HepG2 (cell line): ENCODE measurements around the gene ADGRG6. TPM values are rescaled to one million over a fixed set of nuclear protein-coding genes. Genes with fewer than 3 reads are reported as not detected.

Experiments used
- FOSL1 ChIP-seq: sonication (generic); formaldehyde crosslinking; IDR thresholded peaks from 2 replicates; pipeline ENCODE4 v1.9.0; 2021; ENCODE audit warnings: missing genetic modification reagents, borderline replicate concordance
- FOXP1 ChIP-seq, 2 experiments: fragments of 450-650 bp in 1 of 2; IDR thresholded peaks; 2 replicates each; pipeline ENCODE4 v1.6.1; 2017 to 2018; ENCODE audit warnings: antibody characterized with exemption in 1 of 2
- GATAD2A ChIP-seq: IDR thresholded peaks from 2 replicates; pipeline ENCODE4 v1.6.1; 2016
- GTF3A ChIP-seq: sonication (generic); formaldehyde crosslinking; conservative IDR thresholded peaks from 2 replicates; pipeline ENCODE4 v1.4.0; 2020; ENCODE audit warnings: mild to moderate bottlenecking, missing genetic modification reagents
- JUN ChIP-seq: sonication (generic); formaldehyde crosslinking; IDR thresholded peaks from 2 replicates; pipeline ENCODE4 v1.4.0; 2020; ENCODE audit warnings: mild to moderate bottlenecking, missing genetic modification reagents
- KAT7 ChIP-seq: IDR thresholded peaks from 2 replicates; pipeline ENCODE4 v1.6.1; 2018; ENCODE audit warnings: borderline replicate concordance, missing compliant biosample characterization
- KDM3A ChIP-seq: IDR thresholded peaks from 2 replicates; pipeline ENCODE4 v1.6.1; 2018; ENCODE audit warnings: low read depth, missing compliant biosample characterization
- MEF2D ChIP-seq: sonication (generic); formaldehyde crosslinking; IDR thresholded peaks from 2 replicates; pipeline ENCODE4 v1.5.1; 2020; ENCODE audit warnings: mild to moderate bottlenecking, missing genetic modification reagents
- MIXL1 ChIP-seq: IDR thresholded peaks from 2 replicates; pipeline ENCODE4 v1.6.1; 2016
- MTF1 ChIP-seq: sonication (generic); formaldehyde crosslinking; IDR thresholded peaks from 2 replicates; pipeline ENCODE4 v1.5.0; 2020; ENCODE audit warnings: missing genetic modification reagents
- MYC ChIP-seq: sonication (generic); formaldehyde crosslinking; IDR thresholded peaks from 2 replicates; pipeline ENCODE4 v1.9.0; 2021; ENCODE audit warnings: missing genetic modification reagents, borderline replicate concordance
- SRSF9 ChIP-seq: fragments of 200-400 bp; formaldehyde crosslinking; IDR thresholded peaks from 2 replicates; pipeline ENCODE4 v1.6.1; 2018; ENCODE audit warnings: borderline replicate concordance, mild to moderate bottlenecking, low read depth, low read length; ENCODE audit not compliant: insufficient read depth, poor library complexity, severe bottlenecking
- TBX2 ChIP-seq: sonication (generic); formaldehyde crosslinking; IDR thresholded peaks from 2 replicates; pipeline ENCODE4 v1.5.0; 2020; ENCODE audit warnings: missing genetic modification reagents, mild to moderate bottlenecking, borderline replicate concordance
- TBX3 ChIP-seq: fragments of 450-650 bp; IDR thresholded peaks from 2 replicates; pipeline ENCODE4 v1.6.1; 2017; ENCODE audit warnings: antibody characterized with exemption, mild to moderate bottlenecking, inconsistent platforms, borderline replicate concordance
- YY1 ChIP-seq: IDR thresholded peaks from 2 replicates; pipeline ENCODE4 v1.6.1; 2011; ENCODE audit warnings: low read length, low read depth, moderate library complexity, mild to moderate bottlenecking; ENCODE audit not compliant: insufficient read depth, insufficient replicate concordance
- ZKSCAN8 ChIP-seq: IDR thresholded peaks from 2 replicates; pipeline ENCODE4 v1.6.1; 2016; ENCODE audit warnings: borderline replicate concordance, missing genetic modification reagents, missing compliant biosample characterization
- ZNF253 ChIP-seq: sonication (generic); formaldehyde crosslinking; IDR thresholded peaks from 2 replicates; pipeline ENCODE4 v1.8.0; 2022; ENCODE audit warnings: mild to moderate bottlenecking, missing genetic modification reagents, borderline replicate concordance
- ZNF468 ChIP-seq: sonication (generic); formaldehyde crosslinking; IDR thresholded peaks from 2 replicates; pipeline ENCODE4 v1.8.0; 2022; ENCODE audit warnings: mild to moderate bottlenecking, moderate library complexity, missing genetic modification reagents
- ZNF614 ChIP-seq: IDR thresholded peaks from 2 replicates; pipeline ENCODE4 v1.6.1; 2018; ENCODE audit warnings: missing biosample characterization, missing genetic modification reagents, inconsistent platforms, borderline replicate concordance
- ZNF652 ChIP-seq: IDR thresholded peaks from 2 replicates; pipeline ENCODE4 v1.6.1; 2016; ENCODE audit warnings: low read depth, borderline replicate concordance
- ZNF724P ChIP-seq: sonication (generic); formaldehyde crosslinking; IDR thresholded peaks from 2 replicates; pipeline ENCODE4 v1.8.0; 2022; ENCODE audit warnings: missing genetic modification reagents, borderline replicate concordance
- ZNF772 ChIP-seq: sonication (generic); formaldehyde crosslinking; IDR thresholded peaks from 2 replicates; pipeline ENCODE4 v1.5.0; 2020; ENCODE audit warnings: mild to moderate bottlenecking, missing genetic modification reagents
- polyA plus RNA-seq, 8 experiments: library from polyadenylated mRNA; depleted of rRNA in 3 of 8; stranded (reverse) in 7 of 8; unstranded in 1 of 8; fragments of >200 nt; fragmentation: Illumina TruSeq in 4 of 8; extraction: Trizol in 4 of 8; gene quantifications; 2 replicates each; pipeline versions ENCODE4 v1.2.1 to v1.2.3, GENCODE V29; 2011 to 2016; ENCODE audit warnings: low read depth in 4 of 8, missing spikeins in 1 of 8, mixed read lengths in 1 of 8; ENCODE audit not compliant: insufficient read depth in 1 of 8
- total RNA-seq, 5 experiments: library from RNA; depleted of rRNA; stranded (reverse); fragments of >200 nt; fragmentation: Illumina TruSeq; extraction: Trizol; gene quantifications; 2 replicates each; pipeline ENCODE4 v1.2.3, GENCODE V29; 2016; ENCODE audit warnings: low read depth in 1 of 5
- TF ChIP-seq, protein P1 (sequence below): sonication (generic); formaldehyde crosslinking; IDR thresholded peaks from 2 replicates; pipeline ENCODE4 v1.8.1; 2023; ENCODE audit warnings: mild to moderate bottlenecking, missing genetic modification reagents, borderline replicate concordance
- TF ChIP-seq, protein P2 (sequence below): sonication (generic); formaldehyde crosslinking; IDR thresholded peaks from 2 replicates; pipeline ENCODE4 v1.4.0; 2020; ENCODE audit warnings: missing genetic modification reagents
- TF ChIP-seq, protein P3 (sequence below): sonication (generic); formaldehyde crosslinking; IDR thresholded peaks from 2 replicates; pipeline ENCODE4 v1.5.1; 2020; ENCODE audit warnings: missing genetic modification reagents, mild to moderate bottlenecking, borderline replicate concordance
- TF ChIP-seq, protein P4 (sequence below): IDR thresholded peaks from 2 replicates; pipeline ENCODE4 v1.4.0; 2020; ENCODE audit warnings: mild to moderate bottlenecking, missing genetic modification reagents

Gene ADGRG6
- total and polyA plus RNA-seq, 2 of the 13 experiments (the other 11 are each of a cell fraction or from before 2014, with no cell fraction given) = 129 to 249 TPM

DNA sequence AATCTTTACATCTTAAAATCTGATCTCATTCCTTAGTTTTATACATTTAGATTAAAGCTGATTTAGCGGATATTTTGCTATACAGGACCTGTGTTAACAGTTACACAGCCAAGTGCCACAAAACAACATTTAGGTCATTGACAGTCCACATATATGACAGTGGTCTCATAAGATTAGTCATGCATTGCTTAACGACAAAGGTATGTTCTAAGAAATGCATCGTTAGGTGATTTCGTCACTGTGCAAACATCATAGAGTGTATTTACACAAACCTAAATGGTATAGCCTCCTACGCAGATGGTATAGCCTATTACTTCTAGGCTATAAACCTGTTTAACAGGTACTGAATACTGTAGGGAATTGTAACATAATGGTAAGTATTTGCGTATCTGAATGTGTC is 21.6 kb downstream of the ADGRG6 start (continued):
- TF ChIP-seq ZNF724P (CRISPR knock-in tag) (no peak), JUN (peak; percentile 93), KDM3A (0 out of 2 replicates have a peak, but pooled peaks have one; percentile 38), MEF2D (CRISPR knock-in tag) (0 out of 2 replicates have a peak, but pooled peaks have one; percentile 15), MYC (CRISPR knock-in tag) (no peak), GTF3A (CRISPR knock-in tag) (no peak), ZNF614 (no peak), KAT7 (CRISPR knock-in tag) (peak; percentile 72; the same call in 1 of the 2 replicates), FOXP1 (IDR thresholded peaks at IDR 0.05) (no peak), FOXP1 (CRISPR knock-in tag; IDR thresholded peaks at IDR 0.05) (peak; percentile 69; the same call in 1 of the 2 replicates), ZNF253 (CRISPR knock-in tag) (no peak), TBX2 (CRISPR knock-in tag) (no peak; the same call in 1 of the 2 replicates), ZNF468 (CRISPR knock-in tag) (no peak), MIXL1 (CRISPR knock-in tag) (no peak; the same call in 1 of the 2 replicates), YY1 (no peak), MTF1 (CRISPR knock-in tag) (no peak), GATAD2A (CRISPR knock-in tag) (peak; percentile 99), SRSF9 (no peak), FOSL1 (CRISPR knock-in tag) (peak; percentile 84), TBX3 (peak; percentile 61; the same call in 1 of the 2 replicates), ZNF772 (CRISPR knock-in tag) (no peak), ZKSCAN8 (CRISPR knock-in tag) (no peak), ZNF652 (CRISPR knock-in tag) (peak; percentile 65; the same call in 1 of the 2 replicates)
- TF ChIP-seq, protein P1, sequence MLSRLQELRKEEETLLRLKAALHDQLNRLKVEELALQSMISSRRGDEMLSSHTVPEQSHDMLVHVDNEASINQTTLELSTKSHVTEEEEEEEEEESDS = no peak
- TF ChIP-seq, protein P2, sequence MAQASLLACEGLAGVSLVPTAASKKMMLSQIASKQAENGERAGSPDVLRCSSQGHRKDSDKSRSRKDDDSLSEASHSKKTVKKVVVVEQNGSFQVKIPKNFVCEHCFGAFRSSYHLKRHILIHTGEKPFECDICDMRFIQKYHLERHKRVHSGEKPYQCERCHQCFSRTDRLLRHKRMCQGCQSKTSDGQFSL (CRISPR knock-in tag) = no peak
- TF ChIP-seq, protein P3, sequence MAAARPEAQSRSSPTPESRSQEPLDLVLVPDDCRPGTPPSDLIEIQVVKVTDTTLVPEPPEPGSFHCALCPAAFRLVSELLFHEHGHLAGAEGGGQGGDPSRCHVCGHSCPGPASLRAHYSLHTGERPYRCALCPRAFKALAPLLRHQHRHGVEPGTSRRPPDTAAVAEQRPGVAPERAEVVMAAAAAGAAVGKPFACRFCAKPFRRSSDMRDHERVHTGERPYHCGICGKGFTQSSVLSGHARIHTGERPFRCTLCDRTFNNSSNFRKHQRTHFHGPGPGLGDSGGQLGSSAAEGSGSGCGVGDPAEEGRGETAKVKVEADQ (CRISPR knock-in tag) = 0 out of 2 replicates have a peak, but pooled peaks have one; percentile 18
- TF ChIP-seq, protein P4, sequence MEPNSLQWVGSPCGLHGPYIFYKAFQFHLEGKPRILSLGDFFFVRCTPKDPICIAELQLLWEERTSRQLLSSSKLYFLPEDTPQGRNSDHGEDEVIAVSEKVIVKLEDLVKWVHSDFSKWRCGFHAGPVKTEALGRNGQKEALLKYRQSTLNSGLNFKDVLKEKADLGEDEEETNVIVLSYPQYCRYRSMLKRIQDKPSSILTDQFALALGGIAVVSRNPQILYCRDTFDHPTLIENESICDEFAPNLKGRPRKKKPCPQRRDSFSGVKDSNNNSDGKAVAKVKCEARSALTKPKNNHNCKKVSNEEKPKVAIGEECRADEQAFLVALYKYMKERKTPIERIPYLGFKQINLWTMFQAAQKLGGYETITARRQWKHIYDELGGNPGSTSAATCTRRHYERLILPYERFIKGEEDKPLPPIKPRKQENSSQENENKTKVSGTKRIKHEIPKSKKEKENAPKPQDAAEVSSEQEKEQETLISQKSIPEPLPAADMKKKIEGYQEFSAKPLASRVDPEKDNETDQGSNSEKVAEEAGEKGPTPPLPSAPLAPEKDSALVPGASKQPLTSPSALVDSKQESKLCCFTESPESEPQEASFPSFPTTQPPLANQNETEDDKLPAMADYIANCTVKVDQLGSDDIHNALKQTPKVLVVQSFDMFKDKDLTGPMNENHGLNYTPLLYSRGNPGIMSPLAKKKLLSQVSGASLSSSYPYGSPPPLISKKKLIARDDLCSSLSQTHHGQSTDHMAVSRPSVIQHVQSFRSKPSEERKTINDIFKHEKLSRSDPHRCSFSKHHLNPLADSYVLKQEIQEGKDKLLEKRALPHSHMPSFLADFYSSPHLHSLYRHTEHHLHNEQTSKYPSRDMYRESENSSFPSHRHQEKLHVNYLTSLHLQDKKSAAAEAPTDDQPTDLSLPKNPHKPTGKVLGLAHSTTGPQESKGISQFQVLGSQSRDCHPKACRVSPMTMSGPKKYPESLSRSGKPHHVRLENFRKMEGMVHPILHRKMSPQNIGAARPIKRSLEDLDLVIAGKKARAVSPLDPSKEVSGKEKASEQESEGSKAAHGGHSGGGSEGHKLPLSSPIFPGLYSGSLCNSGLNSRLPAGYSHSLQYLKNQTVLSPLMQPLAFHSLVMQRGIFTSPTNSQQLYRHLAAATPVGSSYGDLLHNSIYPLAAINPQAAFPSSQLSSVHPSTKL (CRISPR knock-in tag) = peak; percentile 98
